HepG2 (cell line): Measurements from ENCODE around the gene FRMD4A. TPM values are rescaled to one million over a fixed set of nuclear protein-coding genes. Genes with fewer than 3 reads are reported as not detected.

Experiments used
- ATAC-seq: fragments of 200-7000 bp; cut with Tn5 transposase; 3 replicates; pipeline ENCODE4 v1.9.1; 2020; ENCODE audit warnings: mild to moderate bottlenecking, moderate library complexity
- BruUV-seq: library from RNA; stranded (reverse); fragments of 400-500 nt; replicated peaks from 2 replicates; lab custom pipeline; 2021; lab: Mats Ljungman, UMichigan
- CTCF ChIA-PET: fragments of 300-600 bp; formaldehyde crosslinking; extraction: SDS; loops from one replicate; lab custom pipeline; 2021; ENCODE audit warnings: low total read pairs, inconsistent platforms, low intra/inter-chr PET ratio; lab: Yijun Ruan, JAX
- POLR2A ChIA-PET: fragments of 350-600 bp; sonication (Branson Sonifier 250); formaldehyde crosslinking; loops from one replicate; lab custom pipeline; 2020; ENCODE audit warnings: antibody characterized with exemption, inconsistent platforms; lab: Yijun Ruan, JAX
- DNase-seq: peaks from one replicate; pipeline ENCODE4 v3.0.0-alpha.2; 2015; ENCODE audit warnings: low spot score
- FAIRE-seq: peaks from 3 replicates; lab custom pipeline; 2011; peaks lifted over from hg19 to GRCh38; lab: Jason Lieb, UNC
- H2AFZ ChIP-seq: one replicate; pipeline ENCODE4 v1.6.1; 2011; ENCODE audit warnings: low read length, inconsistent platforms
- H3K27ac ChIP-seq: fragments of 300-600 bp; 3 replicates; pipeline ENCODE4 v1.8.0; 2011; ENCODE audit warnings: mixed run types, mild to moderate bottlenecking, mixed read lengths, low read length, inconsistent platforms; ENCODE audit not compliant: insufficient read depth; ENCODE audit errors: extremely low read length
- H3K27me3 ChIP-seq, 2 experiments: fragments of 200-600 bp in 1 of 2; 2 replicates in 1 of 2; 3 replicates in 1 of 2; pipeline versions ENCODE4 v1.6.0 to v1.8.0; 2011; ENCODE audit warnings: low read length in 2 of 2, mild to moderate bottlenecking in 2 of 2, moderate library complexity in 2 of 2, inconsistent platforms in 1 of 2; ENCODE audit not compliant: insufficient read depth in 2 of 2, control insufficient read depth in 1 of 2
- H3K36me3 ChIP-seq, 2 experiments: fragments of 200-600 bp in 1 of 2; replicated peaks in 1 of 2; 2 replicates in 1 of 2; 3 replicates in 1 of 2; pipeline versions ENCODE4 v1.5.1 to v1.8.0; 2011; ENCODE audit warnings: low read length in 2 of 2, inconsistent platforms in 1 of 2; ENCODE audit not compliant: insufficient read depth in 2 of 2, control insufficient read depth in 1 of 2
- H3K4me1 ChIP-seq: 2 replicates; pipeline ENCODE4 v1.5.1; 2012; ENCODE audit warnings: low read length, inconsistent platforms; ENCODE audit not compliant: insufficient read depth
- H3K4me2 ChIP-seq: 2 replicates; pipeline ENCODE4 v1.6.0; 2011; ENCODE audit warnings: low read depth, low read length, inconsistent platforms
- H3K4me3 ChIP-seq, 3 experiments: fragments of 200-600 bp in 1 of 3; sonication (generic), shearing (Covaris generic) in 1 of 3; replicated peaks in 1 of 3; 2 replicates each; pipeline ENCODE4 v1.5.1; 2011 to 2016; ENCODE audit warnings: low read length in 3 of 3, inconsistent platforms in 2 of 3, low read depth in 2 of 3, mild to moderate bottlenecking in 2 of 3, control low read depth in 1 of 3, mixed read lengths in 1 of 3; ENCODE audit not compliant: insufficient read depth in 1 of 3
- H3K79me2 ChIP-seq: one replicate; pipeline ENCODE4 v1.6.1; 2011; ENCODE audit warnings: low read length, inconsistent platforms; ENCODE audit not compliant: insufficient read depth
- H3K9ac ChIP-seq: 2 replicates; pipeline ENCODE4 v1.6.0; 2011; ENCODE audit warnings: mild to moderate bottlenecking, low read depth, low read length, inconsistent platforms; ENCODE audit not compliant: insufficient read depth
- H3K9me3 ChIP-seq: 2 replicates; pipeline ENCODE4 v1.5.1; 2012; ENCODE audit warnings: mild to moderate bottlenecking, low read length
- H4K20me1 ChIP-seq: 2 replicates; pipeline ENCODE4 v1.6.0; 2011; ENCODE audit warnings: inconsistent platforms, mild to moderate bottlenecking, low read length, moderate library complexity; ENCODE audit not compliant: insufficient read depth
- ARID3A ChIP-seq: IDR thresholded peaks from 2 replicates; pipeline ENCODE4 v1.6.1; 2012; ENCODE audit warnings: low read depth, low read length, improper control_type of control experiment
- NAIF1 ChIP-seq: sonication (generic); formaldehyde crosslinking; IDR thresholded peaks from 2 replicates; pipeline ENCODE4 v1.5.0; 2020; ENCODE audit warnings: mild to moderate bottlenecking, missing genetic modification reagents, borderline replicate concordance
- NFE2L2 ChIP-seq: fragments of 150-350 bp; IDR thresholded peaks from 2 replicates; pipeline ENCODE4 v1.6.1; 2014; ENCODE audit warnings: low read length
- NFYC ChIP-seq: IDR thresholded peaks from 2 replicates; pipeline ENCODE4 v1.6.1; 2016; ENCODE audit warnings: missing genetic modification reagents, missing compliant biosample characterization
- NR2F1 ChIP-seq, 2 experiments: fragments of 450-650 bp in 1 of 2; formaldehyde crosslinking in 1 of 2; IDR thresholded peaks; 2 replicates each; pipeline versions ENCODE4 v1.5.0 to v1.6.1; 2016 to 2020; ENCODE audit warnings: mild to moderate bottlenecking in 1 of 2, missing compliant biosample characterization in 1 of 2, missing genetic modification reagents in 1 of 2, moderate library complexity in 1 of 2
- RXRB ChIP-seq: IDR thresholded peaks from 2 replicates; pipeline ENCODE4 v1.6.1; 2016; ENCODE audit warnings: borderline replicate concordance, missing genetic modification reagents, missing compliant biosample characterization
- SKI ChIP-seq: fragments of 450-650 bp; IDR thresholded peaks from one replicate; pipeline ENCODE4 v1.6.1; 2018; ENCODE audit warnings: mild to moderate bottlenecking; ENCODE audit not compliant: partially characterized antibody
- XBP1 ChIP-seq: sonication (generic); formaldehyde crosslinking; IDR thresholded peaks from 2 replicates; pipeline ENCODE4 v1.5.0; 2020; ENCODE audit warnings: missing genetic modification reagents
- ZBTB26 ChIP-seq: IDR thresholded peaks from 2 replicates; pipeline ENCODE4 v1.6.1; 2016; ENCODE audit warnings: missing compliant biosample characterization, missing genetic modification reagents, borderline replicate concordance
- ZFP90 ChIP-seq: sonication (generic); formaldehyde crosslinking; IDR thresholded peaks from 2 replicates; pipeline ENCODE4 v1.8.0; 2022; ENCODE audit warnings: missing genetic modification reagents, mild to moderate bottlenecking, inconsistent platforms, borderline replicate concordance
- ZKSCAN1 ChIP-seq: fragments of 150-350 bp; IDR thresholded peaks from 2 replicates; pipeline ENCODE4 v1.6.1; 2014; ENCODE audit warnings: low read length
- ZNF143 ChIP-seq: sonication (generic); formaldehyde crosslinking; IDR thresholded peaks from 2 replicates; pipeline ENCODE4 v1.4.0; 2020; ENCODE audit warnings: missing genetic modification reagents
- ZNF570 ChIP-seq: sonication (generic); formaldehyde crosslinking; IDR thresholded peaks from 2 replicates; pipeline ENCODE4 v1.4.0; 2020; ENCODE audit warnings: mild to moderate bottlenecking, missing genetic modification reagents, borderline replicate concordance
- ZNF704 ChIP-seq: sonication (generic); formaldehyde crosslinking; IDR thresholded peaks from 2 replicates; pipeline ENCODE4 v1.8.1; 2023; ENCODE audit warnings: mild to moderate bottlenecking, inconsistent platforms, moderate library complexity, missing genetic modification reagents, borderline replicate concordance
- ZNF720 ChIP-seq: sonication (generic); formaldehyde crosslinking; IDR thresholded peaks from 2 replicates; pipeline ENCODE4 v1.4.0; 2020; ENCODE audit warnings: missing genetic modification reagents
- ZNF891 ChIP-seq: sonication (generic); formaldehyde crosslinking; IDR thresholded peaks from 2 replicates; pipeline ENCODE4 v1.5.0; 2020; ENCODE audit warnings: mild to moderate bottlenecking, missing genetic modification reagents
- WGBS: methylation state at CpG from one replicate; pipeline ENCODE4 v1.1.6; 2017; ENCODE audit warnings: low lambda C conversion rate; 5-methylcytosine and 5-hydroxymethylcytosine counted together
- in situ Hi-C: cut with HindIII; loops from 2 replicates; pipeline ENCODE4 v1.10.0; 2017; ENCODE audit warnings: low pct_unique_long_range_greater_than_20kb; ENCODE audit not compliant: extremely low pct_ligation_motif_present
- intact Hi-C: fragments of 100-400 bp; cut with micrococcal nuclease; formaldehyde crosslinking; loops from one replicate; pipeline ENCODE4 v1.10.0; 2022; ENCODE audit not compliant: unreplicated experiment
- polyA plus RNA-seq, 8 experiments: library from polyadenylated mRNA; depleted of rRNA in 3 of 8; stranded (reverse) in 7 of 8; unstranded in 1 of 8; fragments of >200 nt; fragmentation: Illumina TruSeq in 4 of 8; extraction: Trizol in 4 of 8; gene quantifications; 2 replicates each; pipeline versions ENCODE4 v1.2.1 to v1.2.3, GENCODE V29; 2011 to 2016; ENCODE audit warnings: low read depth in 4 of 8, missing spikeins in 1 of 8, mixed read lengths in 1 of 8; ENCODE audit not compliant: insufficient read depth in 1 of 8
- total RNA-seq, 5 experiments: library from RNA; depleted of rRNA; stranded (reverse); fragments of >200 nt; fragmentation: Illumina TruSeq; extraction: Trizol; gene quantifications; 2 replicates each; pipeline ENCODE4 v1.2.3, GENCODE V29; 2016; ENCODE audit warnings: low read depth in 1 of 5

Gene FRMD4A
- total and polyA plus RNA-seq, 2 of the 13 experiments (the other 11 are each of a cell fraction or from before 2014, with no cell fraction given): 0.09 to 0.26 TPM

- H3K27me3 ChIP-seq: peaks cover 4 to 30% of the 10 kb centered on the region in 2 experiments
- H3K36me3 ChIP-seq: no peaks in the 10 kb centered on the region
- H3K79me2 ChIP-seq: no peaks in the 10 kb centered on the region
- DNase-seq (no peak), FAIRE-seq (no peak), ATAC-seq (no peak)
- in situ Hi-C loops (no loop called here), intact Hi-C loops (no loop called here)
- no peak overlapping the region for H3K9ac ChIP-seq
- no peak overlapping the region for H2AFZ ChIP-seq
- TF ChIP-seq NAIF1 (CRISPR knock-in tag) (no peak), ZNF570 (CRISPR knock-in tag) (no peak), RXRB (CRISPR knock-in tag) (no peak)
- no TSS peak for BruUV-seq
- WGBS: 59% methylated on average over 13 of the region's 13 CpGs
- H3K4me3 ChIP-seq: no peak overlapping the region
- no peaks in the 10 kb centered on the region for H4K20me1 ChIP-seq
- H3K4me2 ChIP-seq: no peak overlapping the region
- no peaks in the 10 kb centered on the region for H3K4me1 ChIP-seq
- no peak overlapping the region for H3K27ac ChIP-seq
- H3K9me3 ChIP-seq: no peaks in the 10 kb centered on the region
- POLR2A ChIA-PET: no interaction called here
- CTCF ChIA-PET: no interaction called here
These were observed 158.3 kb downstream of the FRMD4A start for GRCh38 chr10:14172336-14172950.

GRCh38 chr10:14171336-14171735 is 159.4 kb downstream of the FRMD4A start:
- no peak for FAIRE-seq
- Histone ChIP-seq H3K4me1 (no peaks in the 10 kb centered on the region), H2AFZ (no peak overlapping the region), H3K79me2 (no peaks in the 10 kb centered on the region), H3K27me3 (peaks cover 4 to 30% of the 10 kb centered on the region in 2 experiments), H4K20me1 (no peaks in the 10 kb centered on the region), H3K9me3 (no peaks in the 10 kb centered on the region), H3K27ac (no peak overlapping the region), H3K36me3 (no peaks in the 10 kb centered on the region), H3K4me2 (no peak overlapping the region), H3K9ac (no peak overlapping the region), H3K4me3 (no peak overlapping the region)
- ATAC-seq: no peak
- ChIA-PET CTCF (no interaction called here), POLR2A (no interaction called here)
- TF ChIP-seq ZNF720 (CRISPR knock-in tag): no peak
- TF ChIP-seq NFYC: no peak
- no peak for TF ChIP-seq ZKSCAN1
- no peak for TF ChIP-seq SKI
- TF ChIP-seq XBP1 (CRISPR knock-in tag): no peak
- TF ChIP-seq ZBTB26: no peak
- no peak for TF ChIP-seq ZNF704 (CRISPR knock-in tag)
- TF ChIP-seq ZFP90 (CRISPR knock-in tag): no peak
- no peak for TF ChIP-seq ARID3A
- TF ChIP-seq NR2F1 (CRISPR knock-in tag; IDR thresholded peaks at IDR 0.05): no peak
- TF ChIP-seq ZNF891 (CRISPR knock-in tag): no peak
- TF ChIP-seq NFE2L2: no peak
- TF ChIP-seq ZNF143 (CRISPR knock-in tag): no peak
- in situ Hi-C loops (no loop called here), intact Hi-C loops (no loop called here)
- no TSS peak for BruUV-seq
- WGBS: 83% methylated on average over 1 of the region's 1 CpG
- DNase-seq: no peak
